Thyroid gland (tissue), 4 donors: ENCODE data around the gene TMIGD3.

Experiments
- POLR2A ChIP-seq, 2 donors: fragments of 450-650 bp; IDR thresholded peaks; one replicate each; pipeline ENCODE4 v1.6.1; 2017; ENCODE audit warnings: antibody characterized with exemption in 2 of 2, mild to moderate bottlenecking in 2 of 2, moderate library complexity in 1 of 2
- TF ChIP-seq, protein P1 (sequence below), 6 experiments: fragments of 200-600 bp in 3 of 6; fragments of 450-650 bp in 3 of 6; sonication (generic) in 3 of 6; IDR thresholded peaks; one replicate each; pipeline ENCODE4 v1.5.1; 2016 to 2019; ENCODE audit warnings: antibody characterized with exemption in 6 of 6, mild to moderate bottlenecking in 2 of 6, inconsistent platforms in 1 of 6, moderate library complexity in 1 of 6

DNA sequence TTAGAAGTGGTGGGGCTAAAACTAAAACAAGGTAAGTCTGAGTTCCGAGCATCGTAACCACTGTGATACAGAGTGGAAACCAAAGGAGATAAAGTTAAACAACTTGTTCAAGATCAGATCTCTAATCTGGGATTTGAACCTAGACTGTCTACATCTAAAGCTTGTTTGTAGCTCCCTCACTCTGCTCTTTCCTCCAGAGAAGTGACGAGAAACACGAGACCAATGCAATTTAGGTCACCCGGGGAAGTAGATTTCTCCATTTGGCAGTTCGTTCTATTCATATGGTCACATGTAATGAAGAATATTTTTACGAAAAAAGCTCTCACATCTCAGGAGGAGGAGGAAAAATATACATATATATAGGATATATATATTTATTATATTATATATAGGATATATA, 1.8 kb downstream of the TMIGD3 start:
- TF ChIP-seq, protein P1, sequence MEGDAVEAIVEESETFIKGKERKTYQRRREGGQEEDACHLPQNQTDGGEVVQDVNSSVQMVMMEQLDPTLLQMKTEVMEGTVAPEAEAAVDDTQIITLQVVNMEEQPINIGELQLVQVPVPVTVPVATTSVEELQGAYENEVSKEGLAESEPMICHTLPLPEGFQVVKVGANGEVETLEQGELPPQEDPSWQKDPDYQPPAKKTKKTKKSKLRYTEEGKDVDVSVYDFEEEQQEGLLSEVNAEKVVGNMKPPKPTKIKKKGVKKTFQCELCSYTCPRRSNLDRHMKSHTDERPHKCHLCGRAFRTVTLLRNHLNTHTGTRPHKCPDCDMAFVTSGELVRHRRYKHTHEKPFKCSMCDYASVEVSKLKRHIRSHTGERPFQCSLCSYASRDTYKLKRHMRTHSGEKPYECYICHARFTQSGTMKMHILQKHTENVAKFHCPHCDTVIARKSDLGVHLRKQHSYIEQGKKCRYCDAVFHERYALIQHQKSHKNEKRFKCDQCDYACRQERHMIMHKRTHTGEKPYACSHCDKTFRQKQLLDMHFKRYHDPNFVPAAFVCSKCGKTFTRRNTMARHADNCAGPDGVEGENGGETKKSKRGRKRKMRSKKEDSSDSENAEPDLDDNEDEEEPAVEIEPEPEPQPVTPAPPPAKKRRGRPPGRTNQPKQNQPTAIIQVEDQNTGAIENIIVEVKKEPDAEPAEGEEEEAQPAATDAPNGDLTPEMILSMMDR (IDR thresholded peaks at IDR 0.05), result no peak
- no peak for TF ChIP-seq POLR2A (IDR thresholded peaks at IDR 0.05)
